ENCODE measurements around the gene CT47C1.

DNA sequence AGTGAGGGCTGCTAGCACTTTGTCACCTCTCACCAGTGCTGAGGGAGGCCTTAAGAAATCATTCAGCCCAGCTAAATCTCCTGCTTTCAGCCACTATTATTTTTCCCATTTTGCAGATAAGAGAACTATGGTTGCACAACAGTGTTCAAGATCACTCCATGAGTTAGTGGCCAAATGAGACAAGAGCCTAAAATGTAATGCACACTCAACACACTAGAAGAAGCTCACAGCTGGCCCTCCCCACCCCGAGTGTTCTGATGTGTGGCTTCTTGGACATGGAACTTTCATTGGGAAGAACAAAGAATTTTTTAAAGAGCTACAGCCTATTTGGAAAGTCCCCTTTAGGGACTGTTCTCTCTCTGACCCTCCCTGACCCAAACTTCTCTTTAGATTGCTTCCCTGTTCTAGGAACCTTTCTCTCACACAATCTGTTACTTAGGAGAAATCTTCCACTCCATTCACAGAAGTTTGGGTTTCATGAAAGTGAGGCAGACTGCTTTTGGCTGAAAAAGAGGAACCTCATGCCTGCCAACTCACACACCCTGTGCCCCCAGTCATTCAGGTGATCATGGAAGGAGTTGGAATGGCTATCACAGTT lies 44.0 kb upstream of the CT47C1 start:
- TF ChIP-seq, protein P1, sequence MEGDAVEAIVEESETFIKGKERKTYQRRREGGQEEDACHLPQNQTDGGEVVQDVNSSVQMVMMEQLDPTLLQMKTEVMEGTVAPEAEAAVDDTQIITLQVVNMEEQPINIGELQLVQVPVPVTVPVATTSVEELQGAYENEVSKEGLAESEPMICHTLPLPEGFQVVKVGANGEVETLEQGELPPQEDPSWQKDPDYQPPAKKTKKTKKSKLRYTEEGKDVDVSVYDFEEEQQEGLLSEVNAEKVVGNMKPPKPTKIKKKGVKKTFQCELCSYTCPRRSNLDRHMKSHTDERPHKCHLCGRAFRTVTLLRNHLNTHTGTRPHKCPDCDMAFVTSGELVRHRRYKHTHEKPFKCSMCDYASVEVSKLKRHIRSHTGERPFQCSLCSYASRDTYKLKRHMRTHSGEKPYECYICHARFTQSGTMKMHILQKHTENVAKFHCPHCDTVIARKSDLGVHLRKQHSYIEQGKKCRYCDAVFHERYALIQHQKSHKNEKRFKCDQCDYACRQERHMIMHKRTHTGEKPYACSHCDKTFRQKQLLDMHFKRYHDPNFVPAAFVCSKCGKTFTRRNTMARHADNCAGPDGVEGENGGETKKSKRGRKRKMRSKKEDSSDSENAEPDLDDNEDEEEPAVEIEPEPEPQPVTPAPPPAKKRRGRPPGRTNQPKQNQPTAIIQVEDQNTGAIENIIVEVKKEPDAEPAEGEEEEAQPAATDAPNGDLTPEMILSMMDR (optimal IDR thresholded peaks at IDR 0.05 in 1 of 3, IDR thresholded peaks at IDR 0.05 in 1 of 3, conservative IDR thresholded peaks at IDR 0.05 in 1 of 3; ENCODE audit: extremely low read depth in 1 of 3, insufficient read depth in 2 of 3, low read length in 3 of 3) = no peak
- TF ChIP-seq EZH2 (IDR thresholded peaks at IDR 0.05; ENCODE audit: low read length) = no peak

Measured in keratinocyte (primary cell).